H9 (cell line): ENCODE results near the gene HES4. TPM values are rescaled to one million over a fixed set of nuclear protein-coding genes. Genes with fewer than 3 reads are reported as not detected.
A peak's percentile ranks its signal among the peaks of the same experiment; 100 is the strongest.

Experiments
- DNase-seq: peaks from one replicate; pipeline ENCODE4 v3.0.0-alpha.2; 2017
- H2AFZ ChIP-seq: one replicate; pipeline ENCODE4 v1.6.1; 2013; ENCODE audit warnings: mild to moderate bottlenecking, low read length, control low read depth, moderate library complexity
- H2AK5ac ChIP-seq: 2 replicates; pipeline ENCODE4 v1.6.1; 2013; ENCODE audit warnings: low read length, control low read depth, mixed read lengths; ENCODE audit not compliant: insufficient read length
- H2BK120ac ChIP-seq: one replicate; pipeline ENCODE4 v1.6.1; 2013; ENCODE audit warnings: low read depth, mild to moderate bottlenecking, low read length, control low read depth, inconsistent platforms; ENCODE audit not compliant: poor library complexity, severe bottlenecking
- H2BK12ac ChIP-seq: 2 replicates; pipeline ENCODE4 v1.6.1; 2013; ENCODE audit warnings: low read length, control low read depth, mixed read lengths, low read depth; ENCODE audit not compliant: insufficient read length
- H2BK15ac ChIP-seq: 2 replicates; pipeline ENCODE4 v1.6.1; 2013; ENCODE audit warnings: low read depth, low read length, control low read depth
- H2BK20ac ChIP-seq: one replicate; pipeline ENCODE4 v1.6.1; 2013; ENCODE audit warnings: low read depth, mild to moderate bottlenecking, low read length, control low read depth, inconsistent platforms; ENCODE audit not compliant: poor library complexity, severe bottlenecking
- H2BK5ac ChIP-seq: 2 replicates; pipeline ENCODE4 v1.6.1; 2013; ENCODE audit warnings: low read length, control low read depth, mixed read lengths; ENCODE audit not compliant: insufficient read length
- H3K14ac ChIP-seq: 2 replicates; pipeline ENCODE4 v1.6.1; 2013; ENCODE audit warnings: low read length, control low read depth; ENCODE audit not compliant: insufficient read depth
- H3K18ac ChIP-seq: 2 replicates; pipeline ENCODE4 v1.6.1; 2013; ENCODE audit warnings: low read depth, mild to moderate bottlenecking, mixed read lengths, low read length, control low read depth; ENCODE audit not compliant: insufficient read length
- H3K23ac ChIP-seq: 2 replicates; pipeline ENCODE4 v1.6.1; 2013; ENCODE audit warnings: low read length, control low read depth, mixed read lengths, low read depth; ENCODE audit not compliant: insufficient read length
- H3K23me2 ChIP-seq: 2 replicates; pipeline ENCODE4 v1.6.1; 2013; ENCODE audit warnings: low read depth, mild to moderate bottlenecking, mixed read lengths, low read length, control low read depth; ENCODE audit not compliant: insufficient read length, poor library complexity, severe bottlenecking
- H3K27ac ChIP-seq: 2 replicates; pipeline ENCODE4 v1.5.1; 2013; ENCODE audit warnings: low read length, control low read depth, mixed read lengths, low read depth; ENCODE audit not compliant: insufficient read length
- H3K27me3 ChIP-seq: 2 replicates; pipeline ENCODE4 v1.6.1; 2013; ENCODE audit warnings: low read length, control low read depth, inconsistent platforms; ENCODE audit not compliant: insufficient read depth
- H3K4ac ChIP-seq: 2 replicates; pipeline ENCODE4 v1.6.1; 2013; ENCODE audit warnings: low read depth, mild to moderate bottlenecking, control low read depth, inconsistent platforms, low read length, moderate library complexity
- H3K4me1 ChIP-seq: 2 replicates; pipeline ENCODE4 v1.6.1; 2013; ENCODE audit warnings: low read length, control low read depth, inconsistent platforms; ENCODE audit not compliant: insufficient read depth
- H3K4me2 ChIP-seq: 2 replicates; pipeline ENCODE4 v1.6.1; 2013; ENCODE audit warnings: low read length, control low read depth, mixed read lengths; ENCODE audit not compliant: insufficient read length, insufficient read depth
- H3K56ac ChIP-seq: 2 replicates; pipeline ENCODE4 v1.6.1; 2013; ENCODE audit warnings: low read depth, mild to moderate bottlenecking, mixed read lengths, low read length, control low read depth; ENCODE audit not compliant: insufficient read length
- H3K79me1 ChIP-seq: 2 replicates; pipeline ENCODE4 v1.6.1; 2013; ENCODE audit warnings: low read depth, mild to moderate bottlenecking, moderate library complexity, low read length, control low read depth, inconsistent platforms; ENCODE audit not compliant: insufficient read depth, poor library complexity, severe bottlenecking
- H3K79me2 ChIP-seq: 2 replicates; pipeline ENCODE4 v1.6.1; 2013; ENCODE audit warnings: low read length, control low read depth, inconsistent platforms; ENCODE audit not compliant: insufficient read depth
- H3K9ac ChIP-seq: 2 replicates; pipeline ENCODE4 v1.6.1; 2013; ENCODE audit warnings: low read length, control low read depth, mixed read lengths; ENCODE audit not compliant: insufficient read length; ENCODE audit errors: extremely low read depth
- H3K9me3 ChIP-seq: one replicate; pipeline ENCODE4 v1.6.1; 2013; ENCODE audit warnings: low read depth, low read length, inconsistent platforms; ENCODE audit not compliant: control insufficient read depth
- H3T11ph ChIP-seq: one replicate; pipeline ENCODE4 v1.6.1; 2013; ENCODE audit warnings: mild to moderate bottlenecking, low read length, control low read depth, inconsistent platforms
- H4K20me1 ChIP-seq: one replicate; pipeline ENCODE4 v1.6.1; 2013; ENCODE audit not compliant: control insufficient read depth, insufficient read length, insufficient read depth
- H4K5ac ChIP-seq: 2 replicates; pipeline ENCODE4 v1.6.1; 2013; ENCODE audit warnings: low read depth, mild to moderate bottlenecking, mixed read lengths, low read length, control low read depth; ENCODE audit not compliant: insufficient read length
- H4K8ac ChIP-seq: replicated peaks from 2 replicates; pipeline ENCODE4 v1.6.1; 2013; ENCODE audit warnings: low read length, control low read depth, mixed read lengths, low read depth; ENCODE audit not compliant: insufficient read length
- H4K91ac ChIP-seq: 2 replicates; pipeline ENCODE4 v1.6.1; 2013; ENCODE audit warnings: low read depth, mild to moderate bottlenecking, moderate library complexity, mixed read lengths, low read length, control low read depth; ENCODE audit not compliant: insufficient read length
- H3K27ac Mint-ChIP-seq, 3 experiments: 2 replicates in 2 of 3; 3 replicates in 1 of 3; pipeline ENCODE4 v1.8.0; 2020 to 2021; ENCODE audit warnings: mixed read lengths in 3 of 3, mild to moderate bottlenecking in 1 of 3, moderate library complexity in 1 of 3
- H3K27me3 Mint-ChIP-seq: 2 replicates; pipeline ENCODE4 v1.8.0; 2021; ENCODE audit warnings: low read depth, mild to moderate bottlenecking, moderate library complexity, mixed read lengths
- H3K36me3 Mint-ChIP-seq, 3 experiments: 2 replicates in 2 of 3; 3 replicates in 1 of 3; pipeline ENCODE4 v1.8.0; 2020 to 2021; ENCODE audit warnings: low read depth in 3 of 3, mixed read lengths in 3 of 3; ENCODE audit not compliant: insufficient read depth in 1 of 3
- H3K4me1 Mint-ChIP-seq, 2 experiments: 2 replicates each; pipeline ENCODE4 v1.8.0; 2020; ENCODE audit warnings: mixed read lengths in 2 of 2
- H3K4me3 Mint-ChIP-seq, 2 experiments: 2 replicates in 1 of 2; 3 replicates in 1 of 2; pipeline ENCODE4 v1.8.0; 2020 to 2021; ENCODE audit warnings: mild to moderate bottlenecking in 2 of 2, mixed read lengths in 2 of 2, moderate library complexity in 1 of 2
- H3K9me3 Mint-ChIP-seq, 2 experiments: 2 replicates in 1 of 2; 3 replicates in 1 of 2; pipeline ENCODE4 v1.8.0; 2020; ENCODE audit warnings: mild to moderate bottlenecking in 2 of 2, mixed read lengths in 2 of 2, moderate library complexity in 1 of 2
- CTCF ChIP-seq: fragments of 200-600 bp; sonication (generic); conservative IDR thresholded peaks from 3 replicates; pipeline ENCODE4 v1.8.0; 2021; ENCODE audit warnings: antibody characterized with exemption, mild to moderate bottlenecking
- WGBS: extraction: QIAGEN DNeasy Blood & Tissue Kit; methylation state at CpG from one replicate; pipeline ENCODE4 v1.1.7; 2013; ENCODE audit warnings: missing lambda C conversion rate, low lambda C conversion rate, mixed read lengths; ENCODE audit not compliant: insufficient read length; ENCODE audit errors: extremely low coverage; 5-methylcytosine and 5-hydroxymethylcytosine counted together
- total RNA-seq: library from RNA; stranded (reverse); gene quantifications from 2 replicates; pipeline ENCODE4 v1.2.1, GENCODE V29; 2021

Gene HES4
- total RNA-seq, 1 experiment from 2014 or later = 4.0 TPM

- TF ChIP-seq CTCF = no peak
Observed at GRCh38 chr1:958823-959730, 40.8 kb downstream of the HES4 start, which contains the start of gene NOC2L. NOC2L (minus strand) TSS chr1:959256; CDS start chr1:959240, 16 bp downstream.

More at GRCh38 chr1:958823-959730, 40.8 kb downstream of the HES4 start, which contains the start of gene NOC2L:
- peak within 1 kb of the TSS; percentile 83 for H3K9ac ChIP-seq
- Mint-ChIP-seq H3K36me3 (peaks cover 18 to 54% (median 46%) of the 10 kb centered on the region in 3 experiments; a peak in 6 of 7 replicates), H3K9me3 (no peaks in the 10 kb centered on the region; a peak in 1 of 5 replicates), H3K4me3 (peak within 1 kb of the TSS; percentile 93 to 94), H3K27me3 (peaks cover 19% of the 10 kb centered on the region), H3K27ac (peak within 1 kb of the TSS in 2 of 3 experiments; percentile 15 to 65; a peak in 3 of 7 replicates), H3K4me1 (peaks cover 7 to 11% of the 10 kb centered on the region in 2 experiments)
- no peak within 1 kb of the TSS for H2BK20ac ChIP-seq
- H3K79me2 ChIP-seq = peaks cover 5% of the 10 kb centered on the region; the same call in 1 of the 2 replicates
- no peak within 1 kb of the TSS for H2BK120ac ChIP-seq
- no peak within 1 kb of the TSS for H3K23ac ChIP-seq
- no peak within 1 kb of the TSS for H3K18ac ChIP-seq
- no peak within 1 kb of the TSS for H2AK5ac ChIP-seq
- no peak within 1 kb of the TSS for H4K5ac ChIP-seq
- H2BK5ac ChIP-seq = no peak within 1 kb of the TSS
- H2BK15ac ChIP-seq = no peak within 1 kb of the TSS
- no peak within 1 kb of the TSS for H4K91ac ChIP-seq
- no peak within 1 kb of the TSS for H3T11ph ChIP-seq
- WGBS = no CpG with 5 or more reads among the region's 101 CpGs
- H2AFZ ChIP-seq = no peak within 1 kb of the TSS
- no peak within 1 kb of the TSS for H3K27ac ChIP-seq
- peaks cover 4% of the 10 kb centered on the region; the same call in 1 of the 2 replicates for H3K27me3 ChIP-seq
- H4K8ac ChIP-seq = no peak within 1 kb of the TSS
- H3K9me3 ChIP-seq = no peaks in the 10 kb centered on the region
- no peaks in the 10 kb centered on the region for H4K20me1 ChIP-seq
- no peak within 1 kb of the TSS for H2BK12ac ChIP-seq
- no peaks in the 10 kb centered on the region for H3K4me1 ChIP-seq
- peaks cover 4% of the 10 kb centered on the region for H3K79me1 ChIP-seq
- H3K23me2 ChIP-seq = peaks cover 3% of the 10 kb centered on the region
- no peak within 1 kb of the TSS for H3K4ac ChIP-seq
- no peak within 1 kb of the TSS for H3K14ac ChIP-seq
- DNase-seq = peak; percentile 91
- H3K4me2 ChIP-seq = peak within 1 kb of the TSS; percentile 96
- no peak within 1 kb of the TSS for H3K56ac ChIP-seq
